ENCODE data around the gene TMEM132C.

DNA sequence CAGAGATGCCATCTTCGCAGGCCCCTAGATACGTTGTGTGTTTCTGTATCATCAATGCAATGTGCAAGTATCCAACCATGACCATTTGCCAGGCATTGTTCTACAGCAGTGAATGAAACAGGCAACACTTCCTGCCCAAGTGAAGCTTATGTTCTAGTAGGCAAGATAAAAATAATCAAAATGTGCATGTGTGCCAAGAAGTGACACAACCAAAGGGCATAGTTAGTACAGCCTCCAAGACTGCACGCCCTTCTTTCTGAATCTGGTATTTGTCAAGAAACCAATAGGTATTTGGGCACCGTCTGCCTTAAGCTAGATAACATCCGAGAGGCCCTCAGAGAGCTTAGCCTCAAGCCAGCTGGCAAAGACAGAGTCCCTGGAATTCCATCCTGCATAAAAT lies 152.0 kb downstream of the TMEM132C start:
- TF ChIP-seq, protein P1, sequence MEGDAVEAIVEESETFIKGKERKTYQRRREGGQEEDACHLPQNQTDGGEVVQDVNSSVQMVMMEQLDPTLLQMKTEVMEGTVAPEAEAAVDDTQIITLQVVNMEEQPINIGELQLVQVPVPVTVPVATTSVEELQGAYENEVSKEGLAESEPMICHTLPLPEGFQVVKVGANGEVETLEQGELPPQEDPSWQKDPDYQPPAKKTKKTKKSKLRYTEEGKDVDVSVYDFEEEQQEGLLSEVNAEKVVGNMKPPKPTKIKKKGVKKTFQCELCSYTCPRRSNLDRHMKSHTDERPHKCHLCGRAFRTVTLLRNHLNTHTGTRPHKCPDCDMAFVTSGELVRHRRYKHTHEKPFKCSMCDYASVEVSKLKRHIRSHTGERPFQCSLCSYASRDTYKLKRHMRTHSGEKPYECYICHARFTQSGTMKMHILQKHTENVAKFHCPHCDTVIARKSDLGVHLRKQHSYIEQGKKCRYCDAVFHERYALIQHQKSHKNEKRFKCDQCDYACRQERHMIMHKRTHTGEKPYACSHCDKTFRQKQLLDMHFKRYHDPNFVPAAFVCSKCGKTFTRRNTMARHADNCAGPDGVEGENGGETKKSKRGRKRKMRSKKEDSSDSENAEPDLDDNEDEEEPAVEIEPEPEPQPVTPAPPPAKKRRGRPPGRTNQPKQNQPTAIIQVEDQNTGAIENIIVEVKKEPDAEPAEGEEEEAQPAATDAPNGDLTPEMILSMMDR (IDR thresholded peaks at IDR 0.05), result no peak
- no peak for TF ChIP-seq EZH2 (IDR thresholded peaks at IDR 0.05; ENCODE audit: borderline replicate concordance, insufficient read depth, low read depth, low read length, poor library complexity, severe bottlenecking)

All from B cell (primary cell).